OCI-LY7 (cell line): ENCODE results near the gene CIB4.

Experiments used
- EZH2phosphoT487 ChIP-seq: fragments of 200-600 bp; sonication (generic); IDR thresholded peaks from 2 replicates; pipeline ENCODE4 v1.6.1; 2018; ENCODE audit warnings: low read depth, borderline replicate concordance, mild to moderate bottlenecking, mixed run types, antibody characterized with exemption, low read length, moderate library complexity, mixed read lengths
- TF ChIP-seq, protein P1 (sequence below): fragments of 200-600 bp; sonication (generic); conservative IDR thresholded peaks from 2 replicates; pipeline ENCODE4 v1.5.1; 2014; ENCODE audit warnings: mild to moderate bottlenecking, antibody characterized with exemption, low read length, moderate library complexity, mixed read lengths

DNA sequence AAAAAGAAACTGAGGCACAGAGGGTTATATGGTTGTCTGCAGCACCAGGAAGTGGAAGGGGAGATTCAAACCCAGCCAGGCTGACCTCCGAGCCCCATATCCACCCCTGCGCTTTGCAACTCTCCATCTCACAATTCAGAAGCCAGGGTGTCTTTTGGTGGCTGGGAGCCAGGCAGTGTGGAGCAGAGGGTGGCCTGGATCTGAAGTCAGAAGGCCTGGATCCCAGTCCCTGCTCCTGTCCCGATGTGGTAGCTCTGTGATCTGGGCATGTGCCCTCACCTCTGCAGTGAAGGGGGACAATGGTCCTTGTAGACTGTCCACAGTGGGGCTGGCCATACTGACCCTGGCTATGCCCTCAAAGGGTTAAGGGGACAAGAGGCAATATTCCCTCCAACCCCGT is 57.0 kb downstream of the CIB4 start:
- TF ChIP-seq, protein P1, sequence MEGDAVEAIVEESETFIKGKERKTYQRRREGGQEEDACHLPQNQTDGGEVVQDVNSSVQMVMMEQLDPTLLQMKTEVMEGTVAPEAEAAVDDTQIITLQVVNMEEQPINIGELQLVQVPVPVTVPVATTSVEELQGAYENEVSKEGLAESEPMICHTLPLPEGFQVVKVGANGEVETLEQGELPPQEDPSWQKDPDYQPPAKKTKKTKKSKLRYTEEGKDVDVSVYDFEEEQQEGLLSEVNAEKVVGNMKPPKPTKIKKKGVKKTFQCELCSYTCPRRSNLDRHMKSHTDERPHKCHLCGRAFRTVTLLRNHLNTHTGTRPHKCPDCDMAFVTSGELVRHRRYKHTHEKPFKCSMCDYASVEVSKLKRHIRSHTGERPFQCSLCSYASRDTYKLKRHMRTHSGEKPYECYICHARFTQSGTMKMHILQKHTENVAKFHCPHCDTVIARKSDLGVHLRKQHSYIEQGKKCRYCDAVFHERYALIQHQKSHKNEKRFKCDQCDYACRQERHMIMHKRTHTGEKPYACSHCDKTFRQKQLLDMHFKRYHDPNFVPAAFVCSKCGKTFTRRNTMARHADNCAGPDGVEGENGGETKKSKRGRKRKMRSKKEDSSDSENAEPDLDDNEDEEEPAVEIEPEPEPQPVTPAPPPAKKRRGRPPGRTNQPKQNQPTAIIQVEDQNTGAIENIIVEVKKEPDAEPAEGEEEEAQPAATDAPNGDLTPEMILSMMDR, result no peak
- TF ChIP-seq EZH2phosphoT487, result no peak
